Keratinocyte (primary cell): ENCODE measurements around the gene GPSM1. TPM values are rescaled to one million over a fixed set of nuclear protein-coding genes. Genes with fewer than 3 reads are reported as not detected.

ENCODE experiments used
- DNase-seq: peaks from one replicate; pipeline ENCODE4 v3.0.0-alpha.2; 2011; ENCODE audit warnings: low read depth, missing footprints, low spot score
- FAIRE-seq: peaks from 2 replicates; lab custom pipeline; 2011; peaks lifted over from hg19 to GRCh38; lab: Jason Lieb, UNC
- H2AFZ ChIP-seq: 2 replicates; pipeline ENCODE4 v1.6.0; 2012; ENCODE audit warnings: low read length, control low read depth, inconsistent platforms; ENCODE audit not compliant: control insufficient read depth
- H3K27ac ChIP-seq: 2 replicates; pipeline ENCODE4 v1.5.1; 2011; ENCODE audit warnings: low read length; ENCODE audit not compliant: control insufficient read depth, insufficient read depth
- H3K27me3 ChIP-seq: 3 replicates; pipeline ENCODE4 v1.6.0; 2011; ENCODE audit warnings: low read length; ENCODE audit not compliant: control insufficient read depth, insufficient read depth; ENCODE audit errors: extremely low read depth
- H3K36me3 ChIP-seq, 2 experiments: 2 replicates in 1 of 2; 3 replicates in 1 of 2; pipeline ENCODE4 v1.5.1; 2011; ENCODE audit warnings: low read length in 2 of 2, mild to moderate bottlenecking in 1 of 2; ENCODE audit not compliant: control insufficient read depth in 2 of 2, insufficient read depth in 2 of 2; ENCODE audit errors: extremely low read depth in 1 of 2
- H3K4me1 ChIP-seq: 3 replicates; pipeline ENCODE4 v1.5.1; 2011; ENCODE audit warnings: low read length; ENCODE audit not compliant: control insufficient read depth, insufficient read depth; ENCODE audit errors: extremely low read depth
- H3K4me2 ChIP-seq: 3 replicates; pipeline ENCODE4 v1.6.0; 2011; ENCODE audit warnings: low read depth, low read length; ENCODE audit not compliant: control insufficient read depth, insufficient read depth; ENCODE audit errors: extremely low read depth
- H3K4me3 ChIP-seq, 3 experiments: fragments of 200-600 bp in 1 of 3; sonication (generic) in 1 of 3; 2 replicates in 2 of 3; 3 replicates in 1 of 3; pipeline ENCODE4 v1.5.1; 2011 to 2016; ENCODE audit warnings: low read length in 3 of 3, mild to moderate bottlenecking in 3 of 3, control low read depth in 2 of 3, inconsistent platforms in 1 of 3, low read depth in 1 of 3, mixed read lengths in 1 of 3, mixed run types in 1 of 3, moderate library complexity in 1 of 3; ENCODE audit not compliant: control insufficient read depth in 2 of 3, insufficient read depth in 2 of 3; ENCODE audit errors: extremely low read depth in 1 of 3
- H3K79me2 ChIP-seq: 2 replicates; pipeline ENCODE4 v1.6.0; 2012; ENCODE audit warnings: low read length; ENCODE audit not compliant: control insufficient read depth, insufficient read depth
- H3K9ac ChIP-seq: 3 replicates; pipeline ENCODE4 v1.6.0; 2011; ENCODE audit warnings: low read length; ENCODE audit not compliant: control insufficient read depth, insufficient read depth; ENCODE audit errors: extremely low read depth
- H3K9me1 ChIP-seq: 3 replicates; pipeline ENCODE4 v1.6.0; 2011; ENCODE audit warnings: low read length; ENCODE audit not compliant: control insufficient read depth, insufficient read depth; ENCODE audit errors: extremely low read depth
- H3K9me3 ChIP-seq: 2 replicates; pipeline ENCODE4 v1.5.1; 2012; ENCODE audit warnings: low read depth, low read length; ENCODE audit not compliant: control insufficient read depth
- H4K20me1 ChIP-seq: 3 replicates; pipeline ENCODE4 v1.6.0; 2011; ENCODE audit warnings: low read length; ENCODE audit not compliant: control insufficient read depth, insufficient read depth; ENCODE audit errors: extremely low read depth
- CTCF ChIP-seq, 3 experiments: IDR thresholded peaks in 1 of 3; conservative IDR thresholded peaks in 1 of 3; optimal IDR thresholded peaks in 1 of 3; 2 replicates in 2 of 3; 3 replicates in 1 of 3; pipeline versions ENCODE3 to v1.5.1; 2011; ENCODE audit warnings: low read length in 3 of 3, mild to moderate bottlenecking in 3 of 3, moderate library complexity in 2 of 3, control low read depth in 1 of 3, inconsistent platforms in 1 of 3; ENCODE audit not compliant: insufficient read depth in 2 of 3; ENCODE audit errors: extremely low read depth in 1 of 3
- EZH2 ChIP-seq: IDR thresholded peaks from one replicate; pipeline ENCODE4 v1.6.1; 2012; ENCODE audit warnings: inconsistent platforms, mild to moderate bottlenecking, low read length, moderate library complexity
- dilution Hi-C: fragments of 300-500 bp; cut with MboI; formaldehyde crosslinking; loops from one replicate; pipeline ENCODE4 v1.7.0; 2020; ENCODE audit warnings: low sequenced_read_pairs; ENCODE audit not compliant: extremely low pct_ligation_motif_present
- polyA plus RNA-seq, 5 experiments: library from polyadenylated mRNA; depleted of rRNA in 3 of 5; stranded (reverse) in 3 of 5; stranded (forward) in 1 of 5; unstranded in 1 of 5; fragments of >200 nt; gene quantifications; 1 replicate in 1 of 5; 2 replicates in 3 of 5; 3 replicates in 1 of 5; pipeline versions ENCODE4 v1.2.1 to v1.2.3, GENCODE V29; 2011 to 2012; ENCODE audit warnings: missing spikeins in 2 of 5, low read depth in 1 of 5, low replicate concordance in 1 of 5

GPSM1 gene
- polyA plus RNA-seq, 1 donor (not counting 4 experiments of a cell fraction or from before 2014, with no cell fraction given) = 2.5 TPM

GRCh38 chr9:136283291-136284235 lies 43.8 kb upstream of the GPSM1 start:
- Histone ChIP-seq H3K4me3 (no peak overlapping the region), H3K4me1 (peaks cover 3% of the 10 kb centered on the region), H4K20me1 (no peaks in the 10 kb centered on the region), H2AFZ (no peak overlapping the region), H3K27ac (no peak overlapping the region), H3K79me2 (no peaks in the 10 kb centered on the region), H3K9me1 (no peaks in the 10 kb centered on the region), H3K9ac (no peak overlapping the region), H3K36me3 (no peaks in the 10 kb centered on the region), H3K9me3 (no peaks in the 10 kb centered on the region), H3K4me2 (peak overlapping the region; percentile 37), H3K27me3 (peaks cover 34% of the 10 kb centered on the region)
- TF ChIP-seq EZH2 = no peak
- peak; percentile 82 to 98 (median 90) for TF ChIP-seq CTCF (optimal IDR thresholded peaks at IDR 0.05 in 1 of 3, IDR thresholded peaks at IDR 0.05 in 1 of 3, conservative IDR thresholded peaks at IDR 0.05 in 1 of 3; ENCODE audit: extremely low read depth in 1 of 3, insufficient read depth in 2 of 3, low read length in 3 of 3)
- DNase-seq (no peak), FAIRE-seq (no peak)
- dilution Hi-C loops = no loop called here

GRCh38 chr9:136284311-136284710 lies 43.0 kb upstream of the GPSM1 start:
- no peaks in the 10 kb centered on the region for H3K9me3 ChIP-seq
- H3K27me3 ChIP-seq = peaks cover 27% of the 10 kb centered on the region
- TF ChIP-seq CTCF (optimal IDR thresholded peaks at IDR 0.05 in 1 of 3, IDR thresholded peaks at IDR 0.05 in 1 of 3, conservative IDR thresholded peaks at IDR 0.05 in 1 of 3; ENCODE audit: extremely low read depth in 1 of 3, insufficient read depth in 2 of 3, low read length in 3 of 3) (no peak), EZH2 (no peak)
- dilution Hi-C loops = no loop called here
- H3K4me3 ChIP-seq = no peak overlapping the region
- H3K36me3 ChIP-seq = no peaks in the 10 kb centered on the region
- H3K27ac ChIP-seq = no peak overlapping the region
- H3K9ac ChIP-seq = no peak overlapping the region
- no peak overlapping the region for H2AFZ ChIP-seq
- no peak for DNase-seq
- H3K4me1 ChIP-seq = peaks cover 3% of the 10 kb centered on the region
- no peak overlapping the region for H3K4me2 ChIP-seq
- H3K9me1 ChIP-seq = no peaks in the 10 kb centered on the region
- no peaks in the 10 kb centered on the region for H3K79me2 ChIP-seq
- no peak for FAIRE-seq
- no peaks in the 10 kb centered on the region for H4K20me1 ChIP-seq
